Measurements from ENCODE around the gene USH2A. TPM values are rescaled to one million over a fixed set of nuclear protein-coding genes. Genes with fewer than 3 reads are reported as not detected.
"Not testable (repeated sequence)": the region's sequence is repeated elsewhere in the genome, so short reads cannot be mapped to it uniquely, and the experiment has no call there.

USH2A gene
- total and polyA plus RNA-seq, 2 donors, result 0.16 TPM; not detected in 1

DNA sequence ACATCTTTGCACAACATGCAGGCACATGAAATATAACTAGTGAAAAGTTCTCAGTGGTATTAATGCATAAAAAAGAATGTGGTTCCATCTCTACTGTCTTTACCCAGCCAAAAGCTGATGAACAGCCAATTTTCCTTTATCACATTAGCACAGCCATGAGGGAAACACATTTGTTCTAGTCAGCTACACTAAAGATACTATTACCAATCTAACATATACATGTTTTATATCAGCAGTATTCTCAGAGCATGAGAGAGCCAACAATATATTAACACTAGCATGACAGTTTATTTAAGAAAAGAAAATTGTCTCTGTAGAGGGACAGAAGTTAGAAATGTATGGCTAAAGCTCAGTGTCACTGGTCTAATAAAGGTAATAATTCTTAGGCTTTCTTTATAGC, 56.3 kb downstream of the USH2A start:
- no peaks in the 10 kb centered on the region for H3K36me3 ChIP-seq (ENCODE audit: insufficient read depth)

DNA sequence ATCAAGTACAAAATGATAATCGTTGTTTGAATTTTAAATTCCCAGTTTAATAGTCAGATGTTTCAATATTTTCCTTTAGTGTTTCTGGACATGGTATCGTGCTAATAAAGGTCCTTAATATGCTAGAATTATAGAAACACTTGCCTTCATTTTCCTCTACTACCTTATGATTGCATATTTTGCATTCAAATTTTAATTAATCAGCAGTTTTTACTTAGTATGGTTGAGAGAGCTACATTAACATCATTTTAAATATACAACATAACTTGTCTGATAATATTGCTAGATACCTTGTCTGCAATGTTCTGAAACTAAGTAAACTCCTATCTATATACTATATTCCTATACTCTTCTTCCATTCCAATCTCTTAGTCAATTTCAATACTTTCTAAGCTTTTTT, 66.3 kb downstream of the USH2A start:
- H3K27ac ChIP-seq (ENCODE audit: low read depth), result no peak overlapping the region
- WGBS, result 87% methylated on average over 2 of the region's 2 CpGs
- no peaks in the 10 kb centered on the region for H3K4me1 ChIP-seq (ENCODE audit: insufficient read depth)
- no peak for DNase-seq (ENCODE audit: extremely low spot score)
- no peak overlapping the region for H3K4me3 ChIP-seq (ENCODE audit: low read depth, low read length)
- no peaks in the 10 kb centered on the region for H3K36me3 ChIP-seq (ENCODE audit: insufficient read depth)

More for the DNA sequence above, 56.3 kb downstream of the USH2A start:
- no peak for DNase-seq (ENCODE audit: extremely low spot score)
- H3K4me3 ChIP-seq (ENCODE audit: low read depth, low read length), result no peak overlapping the region
- no peaks in the 10 kb centered on the region for H3K4me1 ChIP-seq (ENCODE audit: insufficient read depth)
- no peak overlapping the region for H3K27ac ChIP-seq (ENCODE audit: low read depth)

DNA sequence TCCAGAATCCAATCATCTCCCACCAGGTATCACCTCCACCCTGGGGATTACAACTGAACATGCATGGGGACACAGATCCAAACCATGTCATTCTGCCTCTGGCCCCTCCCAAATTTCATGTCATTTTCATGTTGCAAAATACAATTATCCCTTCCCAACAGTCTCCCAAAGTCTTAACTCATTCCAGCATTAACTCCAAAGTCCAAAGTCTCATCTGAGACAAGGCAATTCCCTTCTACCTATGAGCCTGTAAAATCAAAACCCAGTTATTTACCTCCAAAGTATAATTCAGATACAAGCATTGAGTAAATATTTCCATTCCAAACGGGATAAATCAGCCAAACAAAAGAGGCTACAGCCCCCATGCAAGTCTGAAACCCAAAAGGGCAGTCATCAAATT, 73.1 kb downstream of the USH2A start:
- 61% methylated on average over 1 of the region's 1 CpG for WGBS

DNA sequence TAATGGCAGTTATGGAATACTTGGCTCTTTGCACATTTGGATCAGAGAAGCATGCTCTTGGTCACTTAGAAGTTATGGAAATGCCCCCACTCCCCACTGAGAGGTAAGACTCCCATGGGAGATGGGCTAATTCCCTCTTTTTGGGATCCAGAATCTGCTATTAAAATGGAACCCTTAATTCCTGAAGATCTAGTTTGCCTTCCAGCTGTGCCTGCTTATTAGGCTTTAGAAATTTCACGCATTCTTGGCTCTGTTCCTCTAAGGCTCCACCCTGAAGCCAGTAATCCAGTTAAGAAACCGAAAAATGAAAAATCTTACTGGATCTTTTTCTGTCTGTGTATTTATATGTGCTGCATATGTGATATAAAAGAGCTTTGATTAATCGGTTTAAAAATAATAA, 76.7 kb downstream of the USH2A start:
- H3K36me3 ChIP-seq (ENCODE audit: insufficient read depth), result no peaks in the 10 kb centered on the region
- H3K4me1 ChIP-seq (ENCODE audit: insufficient read depth), result no peaks in the 10 kb centered on the region
- no peak overlapping the region for H3K4me3 ChIP-seq (ENCODE audit: low read depth, low read length)
- 65% methylated on average over 3 of the region's 3 CpGs for WGBS
- no peak for DNase-seq (ENCODE audit: extremely low spot score)
- H3K27ac ChIP-seq (ENCODE audit: low read depth), result no peak overlapping the region

More for the DNA sequence above, 73.1 kb downstream of the USH2A start:
- DNase-seq (ENCODE audit: extremely low spot score), result no peak
- no peaks in the 10 kb centered on the region for H3K36me3 ChIP-seq (ENCODE audit: insufficient read depth)
- H3K4me3 ChIP-seq (ENCODE audit: low read depth, low read length), result no peak overlapping the region
- no peak overlapping the region for H3K27ac ChIP-seq (ENCODE audit: low read depth)
- no peaks in the 10 kb centered on the region for H3K4me1 ChIP-seq (ENCODE audit: insufficient read depth)

DNA sequence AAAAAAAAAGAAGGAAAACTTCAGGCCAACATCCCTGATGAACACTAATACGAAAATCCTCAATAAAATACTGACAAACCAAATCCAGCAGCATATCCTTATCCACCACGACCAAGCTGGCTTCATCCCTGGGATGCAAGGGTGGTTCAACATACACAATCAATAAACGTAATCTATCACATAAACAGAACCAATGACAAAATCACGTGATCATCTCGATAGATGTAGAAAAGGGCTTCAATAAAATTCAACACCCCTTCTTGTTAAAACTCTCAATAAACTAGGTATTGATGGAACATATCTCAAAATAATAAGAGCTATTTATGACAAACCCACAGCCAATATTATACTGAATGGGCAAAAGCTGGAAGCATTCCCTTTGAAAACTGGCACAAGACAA, 82.7 kb downstream of the USH2A start:
- H3K4me3 ChIP-seq (ENCODE audit: low read depth, low read length); H3K36me3 ChIP-seq (ENCODE audit: insufficient read depth); H3K4me1 ChIP-seq (ENCODE audit: insufficient read depth); DNase-seq (ENCODE audit: extremely low spot score); H3K27ac ChIP-seq (ENCODE audit: low read depth): not testable (repeated sequence)
- WGBS, result 71% methylated on average over 5 of the region's 5 CpGs

DNA sequence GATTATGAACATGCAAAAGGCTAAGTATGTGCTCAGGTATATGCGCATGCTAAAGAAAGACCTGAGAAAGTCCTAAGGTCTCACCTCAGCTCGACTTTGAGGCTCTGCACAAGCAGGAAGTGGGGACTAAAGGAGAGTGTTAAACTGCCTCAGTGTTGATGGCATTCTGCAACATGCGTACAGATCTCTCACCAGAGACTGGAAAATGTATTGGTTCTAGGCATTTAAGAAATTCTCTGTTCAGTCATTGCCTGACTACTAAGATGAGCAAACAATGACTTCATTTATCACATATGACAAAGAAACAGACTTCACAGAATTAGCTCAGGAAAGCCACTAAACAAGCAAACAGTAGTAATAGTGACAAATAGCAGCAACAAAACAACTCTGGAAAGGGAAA, 90.8 kb downstream of the USH2A start:
- no peak overlapping the region for H3K4me3 ChIP-seq (ENCODE audit: low read depth, low read length)
- no peaks in the 10 kb centered on the region for H3K4me1 ChIP-seq (ENCODE audit: insufficient read depth)
- DNase-seq (ENCODE audit: extremely low spot score), result no peak
- H3K36me3 ChIP-seq (ENCODE audit: insufficient read depth), result no peaks in the 10 kb centered on the region
- WGBS, result 87% methylated on average over 3 of the region's 3 CpGs
- no peak overlapping the region for H3K27ac ChIP-seq (ENCODE audit: low read depth)

DNA sequence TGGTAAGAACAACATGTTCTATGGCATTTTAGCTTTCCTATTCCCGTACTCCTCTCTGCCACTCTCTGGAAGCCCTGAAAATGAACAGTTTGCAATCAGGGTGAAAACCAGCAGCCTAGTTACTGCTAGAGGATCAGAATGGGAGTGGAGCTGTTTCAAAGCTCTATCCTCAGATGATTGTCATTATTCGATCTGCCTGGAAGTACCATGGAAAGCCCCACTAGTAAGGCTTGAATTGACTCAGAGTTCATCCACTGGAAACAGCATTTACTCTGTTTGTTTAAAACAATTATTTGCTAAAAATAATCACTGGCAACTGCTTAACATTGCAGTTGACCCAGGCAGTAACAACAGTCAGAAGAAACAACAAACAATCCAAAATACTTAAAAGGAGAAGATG, 91.2 kb downstream of the USH2A start:
- no peak overlapping the region for H3K27ac ChIP-seq (ENCODE audit: low read depth)
- H3K36me3 ChIP-seq (ENCODE audit: insufficient read depth), result no peaks in the 10 kb centered on the region
- WGBS, result 89% methylated on average over 2 of the region's 2 CpGs
- H3K4me1 ChIP-seq (ENCODE audit: insufficient read depth), result no peaks in the 10 kb centered on the region
- no peak for DNase-seq (ENCODE audit: extremely low spot score)
- H3K4me3 ChIP-seq (ENCODE audit: low read depth, low read length), result no peak overlapping the region

DNA sequence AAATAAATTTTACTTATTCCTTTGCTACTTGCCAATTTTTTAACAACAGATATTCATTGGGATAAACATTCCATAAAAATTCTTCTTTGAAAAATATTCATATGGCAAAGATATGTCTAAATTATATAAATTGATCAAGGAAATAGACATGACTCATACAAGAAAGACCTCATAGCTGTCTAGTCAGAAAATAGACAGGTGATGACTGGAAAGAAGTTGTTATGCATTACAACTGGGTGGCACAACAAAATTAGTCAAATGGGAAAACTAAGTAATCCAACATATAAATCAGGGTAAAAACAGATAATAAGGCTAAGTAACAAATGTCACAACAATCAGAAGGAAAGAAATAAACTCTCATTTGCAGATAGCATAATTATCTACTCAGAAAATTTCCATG, 92.0 kb downstream of the USH2A start:
- no peak for DNase-seq (ENCODE audit: extremely low spot score)

DNA sequence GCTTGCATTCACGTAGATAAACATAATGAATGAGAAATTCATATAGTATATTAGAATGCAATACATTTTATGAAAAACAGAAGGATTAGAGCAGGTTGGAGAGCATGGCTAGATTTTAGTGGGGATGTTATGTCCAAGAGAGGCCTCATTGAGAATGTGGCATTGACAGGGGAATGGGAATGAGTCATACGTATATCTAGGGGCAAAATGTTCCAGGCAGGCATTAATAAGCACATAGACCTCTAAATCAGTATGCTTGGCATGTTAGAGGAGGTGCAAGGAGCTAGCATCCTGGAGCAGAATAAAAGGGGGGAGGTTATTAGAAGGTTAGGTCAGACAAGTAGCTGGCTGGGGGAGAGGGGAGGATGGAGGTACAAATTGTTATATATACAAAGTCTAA, 93.0 kb downstream of the USH2A start:
- no peaks in the 10 kb centered on the region for H3K36me3 ChIP-seq (ENCODE audit: insufficient read depth)
- H3K27ac ChIP-seq (ENCODE audit: low read depth), result no peak overlapping the region
- no peaks in the 10 kb centered on the region for H3K4me1 ChIP-seq (ENCODE audit: insufficient read depth)
- 78% methylated on average over 2 of the region's 2 CpGs for WGBS
- DNase-seq (ENCODE audit: extremely low spot score), result no peak
- H3K4me3 ChIP-seq (ENCODE audit: low read depth, low read length), result no peak overlapping the region

More for the DNA sequence above, 92.0 kb downstream of the USH2A start:
- Histone ChIP-seq H3K27ac (ENCODE audit: low read depth) (no peak overlapping the region), H3K36me3 (ENCODE audit: insufficient read depth) (no peaks in the 10 kb centered on the region), H3K4me3 (ENCODE audit: low read depth, low read length) (no peak overlapping the region), H3K4me1 (ENCODE audit: insufficient read depth) (no peaks in the 10 kb centered on the region)

DNA sequence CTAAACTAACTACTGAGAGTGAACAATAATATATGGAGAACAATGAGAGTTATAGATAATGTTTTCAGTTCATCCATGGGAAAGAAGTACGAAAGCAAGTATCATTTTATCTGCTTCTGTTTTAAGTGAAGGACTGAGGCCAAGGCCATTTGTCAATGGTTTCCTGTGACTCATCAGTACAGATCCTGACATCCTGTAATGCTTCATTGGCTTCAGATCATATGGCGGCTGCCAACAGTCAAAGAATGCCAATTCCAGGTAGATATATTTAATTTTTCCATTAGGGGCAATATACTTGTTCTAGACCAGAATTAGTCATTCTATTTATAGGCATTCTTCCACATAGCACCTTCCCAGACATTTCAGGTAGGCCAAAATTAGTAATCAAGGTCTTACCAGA, 97.3 kb downstream of the USH2A start:
- 80% methylated on average over 2 of the region's 2 CpGs for WGBS
- no peak for DNase-seq (ENCODE audit: extremely low spot score)
- Histone ChIP-seq H3K27ac (ENCODE audit: low read depth) (no peak overlapping the region), H3K36me3 (ENCODE audit: insufficient read depth) (no peaks in the 10 kb centered on the region), H3K4me1 (ENCODE audit: insufficient read depth) (no peaks in the 10 kb centered on the region), H3K4me3 (ENCODE audit: low read depth, low read length) (no peak overlapping the region)

DNA sequence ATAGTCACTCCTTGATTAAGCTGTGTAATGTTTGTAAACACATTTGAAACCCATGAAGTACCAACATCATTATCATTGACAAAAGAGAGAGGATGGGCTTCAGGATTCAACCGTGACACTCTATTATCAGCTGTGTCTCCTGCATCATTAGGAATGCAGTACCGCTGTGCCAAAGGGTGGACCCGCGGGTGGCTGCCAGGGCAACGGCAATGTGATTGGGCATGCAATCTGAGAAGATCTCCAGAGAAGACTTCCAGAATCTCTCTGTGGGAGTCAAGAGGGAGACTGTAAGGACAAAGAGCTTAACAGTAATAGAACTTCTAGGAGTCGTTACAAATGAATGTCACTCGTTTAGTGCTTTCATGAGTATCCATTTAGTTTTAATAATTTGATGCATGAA, 97.9 kb downstream of the USH2A start:
- DNase-seq (ENCODE audit: extremely low spot score), result no peak
- 91% methylated on average over 7 of the region's 7 CpGs for WGBS
- Histone ChIP-seq H3K27ac (ENCODE audit: low read depth) (no peak overlapping the region), H3K4me3 (ENCODE audit: low read depth, low read length) (no peak overlapping the region), H3K4me1 (ENCODE audit: insufficient read depth) (no peaks in the 10 kb centered on the region), H3K36me3 (ENCODE audit: insufficient read depth) (no peaks in the 10 kb centered on the region)

DNA sequence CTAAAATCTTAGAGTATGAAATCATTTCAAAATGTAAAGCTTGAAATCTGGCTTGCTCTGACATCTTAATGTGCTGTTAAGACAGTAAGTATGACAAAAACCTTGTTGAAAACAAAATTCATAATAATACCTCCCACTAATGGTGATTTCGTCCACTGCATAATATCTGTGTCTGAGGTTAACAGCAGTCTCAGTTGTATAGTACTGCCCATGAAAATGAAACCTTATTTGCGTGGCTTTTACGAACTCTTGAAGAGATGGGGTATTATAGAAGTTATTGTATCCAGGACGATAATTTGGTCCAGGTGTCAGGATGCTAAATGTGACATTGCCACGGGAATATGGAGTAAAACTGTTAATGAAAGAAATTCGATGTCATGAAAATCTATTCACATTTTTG, 99.9 kb downstream of the USH2A start:
- Histone ChIP-seq H3K4me1 (ENCODE audit: insufficient read depth) (no peaks in the 10 kb centered on the region), H3K4me3 (ENCODE audit: low read depth, low read length) (no peak overlapping the region), H3K36me3 (ENCODE audit: insufficient read depth) (no peaks in the 10 kb centered on the region), H3K27ac (ENCODE audit: low read depth) (no peak overlapping the region)
- 72% methylated on average over 6 of the region's 6 CpGs for WGBS
- no peak for DNase-seq (ENCODE audit: extremely low spot score)

DNA sequence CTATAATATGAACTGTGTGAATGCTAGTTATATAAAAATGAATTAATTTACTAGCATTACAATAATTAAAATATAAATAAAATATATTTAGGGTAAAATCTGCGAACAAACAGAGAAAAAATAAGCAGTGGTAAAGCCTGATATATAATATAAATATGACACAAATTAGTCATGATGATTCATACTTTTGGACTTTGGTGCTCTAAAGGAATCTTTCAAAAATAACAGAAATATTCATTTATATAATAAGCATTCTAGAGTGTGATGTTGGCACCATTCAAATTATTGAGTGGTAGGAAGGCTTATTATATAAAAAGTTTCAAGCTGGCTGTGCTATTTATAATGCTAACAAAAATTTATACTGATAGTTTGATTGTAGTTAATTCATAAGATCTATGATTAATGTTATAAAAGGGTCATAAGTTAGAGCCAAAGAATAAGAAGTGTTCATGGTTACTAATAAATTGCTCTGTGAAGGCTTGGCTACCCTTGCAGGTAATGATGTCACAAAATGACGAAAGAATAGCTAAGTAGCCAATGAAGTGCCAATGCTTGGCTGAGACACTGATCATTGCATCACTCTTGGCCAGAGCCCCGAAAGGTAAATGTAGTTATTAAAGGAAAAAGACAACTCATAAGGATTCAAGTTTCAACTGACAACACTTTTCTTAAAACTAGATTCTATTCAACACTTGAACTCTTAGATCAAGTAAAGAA, 108.7 kb downstream of the USH2A start:
- DNase-seq (ENCODE audit: extremely low spot score), result no peak
- Histone ChIP-seq H3K27ac (ENCODE audit: low read depth) (no peak overlapping the region), H3K4me1 (ENCODE audit: insufficient read depth) (no peaks in the 10 kb centered on the region), H3K36me3 (ENCODE audit: insufficient read depth) (no peaks in the 10 kb centered on the region), H3K4me3 (ENCODE audit: low read depth, low read length) (no peak overlapping the region)
- 86% methylated on average over 3 of the region's 3 CpGs for WGBS

DNA sequence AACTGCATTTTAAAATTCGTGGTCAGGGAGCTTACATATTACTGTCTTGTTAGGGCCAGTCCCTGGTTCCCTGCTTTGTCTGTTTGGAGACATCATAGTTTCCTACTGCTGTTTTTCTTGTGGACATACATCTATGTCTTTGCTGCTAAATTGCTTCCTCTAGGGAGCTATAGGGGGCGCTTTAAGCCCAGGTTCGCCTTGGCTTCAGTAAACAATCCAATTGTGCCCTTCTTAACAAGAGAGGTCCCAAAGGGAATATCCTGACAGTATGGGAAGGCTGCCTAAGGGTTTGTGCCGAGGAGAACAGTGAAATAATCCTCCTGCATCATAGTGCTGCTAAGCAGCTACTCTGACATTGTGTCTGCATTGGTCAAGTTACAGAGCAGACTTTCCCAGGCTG, 112.5 kb downstream of the USH2A start:
- WGBS, result 16% methylated on average over 4 of the region's 4 CpGs
- no peak overlapping the region for H3K4me3 ChIP-seq (ENCODE audit: low read depth, low read length)
- no peak for DNase-seq (ENCODE audit: extremely low spot score)
- H3K4me1 ChIP-seq (ENCODE audit: insufficient read depth), result no peaks in the 10 kb centered on the region
- no peak overlapping the region for H3K27ac ChIP-seq (ENCODE audit: low read depth)
- H3K36me3 ChIP-seq (ENCODE audit: insufficient read depth), result no peaks in the 10 kb centered on the region

DNA sequence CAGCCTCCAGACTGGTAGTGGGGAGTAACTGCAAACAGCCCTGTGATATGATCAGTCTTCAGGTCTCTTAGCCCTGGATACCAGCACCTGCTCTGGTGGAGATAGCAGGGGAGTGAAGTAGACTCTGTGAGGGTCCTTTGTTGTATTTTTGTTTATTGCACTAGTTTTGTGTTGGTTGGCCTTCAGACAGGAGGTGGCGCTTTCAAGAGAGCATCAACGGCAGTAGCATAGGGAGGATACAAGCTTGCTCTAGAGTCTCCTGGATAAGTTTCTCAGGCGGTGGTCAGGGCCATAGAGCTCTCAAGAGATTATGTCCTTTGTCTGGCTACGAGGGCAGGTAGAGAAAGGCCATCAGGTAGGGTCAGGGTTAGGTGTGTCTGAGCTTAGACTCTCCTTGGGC, 116.4 kb downstream of the USH2A start:
- no peaks in the 10 kb centered on the region for H3K4me1 ChIP-seq (ENCODE audit: insufficient read depth)
- DNase-seq (ENCODE audit: extremely low spot score), result no peak
- H3K36me3 ChIP-seq (ENCODE audit: insufficient read depth), result no peaks in the 10 kb centered on the region
- H3K4me3 ChIP-seq (ENCODE audit: low read depth, low read length), result no peak overlapping the region
- WGBS, result 85% methylated on average over 4 of the region's 4 CpGs
- H3K27ac ChIP-seq (ENCODE audit: low read depth), result no peak overlapping the region

Data from urinary bladder (tissue), 4 donors.